Measurements from ENCODE around the gene KCTD4. TPM values are rescaled to one million over a fixed set of nuclear protein-coding genes. Genes with fewer than 3 reads are reported as not detected.

The KCTD4 gene
- total RNA-seq, 4 donors from 2014 or later: not detected

- no peaks in the 10 kb centered on the region for H3K27me3 ChIP-seq
- no peak overlapping the region for H3K4me3 ChIP-seq
- intact Hi-C loops (cut with DNase I; ENCODE audit: low total_unique reads): no loop called here
- DNase-seq: no peak
- peaks cover 0 to 6% of the 10 kb centered on the region in 2 donors for H3K4me1 ChIP-seq
- no peaks in the 10 kb centered on the region for H3K36me3 ChIP-seq
- no peaks in the 10 kb centered on the region for H3K9me3 ChIP-seq
- H3K27ac ChIP-seq: peak overlapping the region; percentile 54 to 63
- TF ChIP-seq CTCF (IDR thresholded peaks at IDR 0.05): no peak
- no peak for TF ChIP-seq POLR2A (IDR thresholded peaks at IDR 0.05)
Measured at GRCh38 chr13:45207319-45207718, 6.5 kb upstream of the KCTD4 start.

GRCh38 chr13:45206340-45206739, 5.5 kb upstream of the KCTD4 start:
- Histone ChIP-seq H3K36me3 (no peaks in the 10 kb centered on the region), H3K4me1 (peaks cover 0 to 6% of the 10 kb centered on the region in 2 donors), H3K27me3 (no peaks in the 10 kb centered on the region), H3K4me3 (no peak overlapping the region), H3K27ac (peak overlapping the region; percentile 54 to 63), H3K9me3 (no peaks in the 10 kb centered on the region)
- TF ChIP-seq CTCF (IDR thresholded peaks at IDR 0.05): no peak
- no peak for TF ChIP-seq POLR2A (IDR thresholded peaks at IDR 0.05)
- intact Hi-C loops (cut with DNase I; ENCODE audit: low total_unique reads): no loop called here
- no peak for DNase-seq

- Histone ChIP-seq H3K27me3 (no peaks in the 10 kb centered on the region), H3K4me1 (peaks cover 0 to 6% of the 10 kb centered on the region in 2 donors), H3K4me3 (no peak overlapping the region), H3K36me3 (no peaks in the 10 kb centered on the region), H3K9me3 (no peaks in the 10 kb centered on the region), H3K27ac (no peak overlapping the region)
- TF ChIP-seq POLR2A (IDR thresholded peaks at IDR 0.05) (no peak), CTCF (IDR thresholded peaks at IDR 0.05) (no peak)
- intact Hi-C loops (cut with DNase I; ENCODE audit: low total_unique reads): no loop called here
- DNase-seq: no peak
Measured at GRCh38 chr13:45205124-45205523, 4.3 kb upstream of the KCTD4 start.

- Histone ChIP-seq H3K9me3 (no peaks in the 10 kb centered on the region), H3K36me3 (no peaks in the 10 kb centered on the region), H3K27me3 (no peaks in the 10 kb centered on the region), H3K27ac (no peak overlapping the region), H3K4me3 (no peak overlapping the region), H3K4me1 (no peaks in the 10 kb centered on the region)
- intact Hi-C loops (cut with DNase I; ENCODE audit: low total_unique reads): loop anchor here (2.0 kb wide), 1 partner anchor 33 kb away; no protein-coding TSS in a partner anchor
- DNase-seq: no peak
- TF ChIP-seq CTCF (IDR thresholded peaks at IDR 0.05) (no peak), POLR2A (IDR thresholded peaks at IDR 0.05) (no peak)
Measured at GRCh38 chr13:45199711-45200110, 1.1 kb downstream of the KCTD4 start.

GRCh38 chr13:45198924-45199323, 1.9 kb downstream of the KCTD4 start:
- Histone ChIP-seq H3K36me3 (no peaks in the 10 kb centered on the region), H3K4me1 (no peaks in the 10 kb centered on the region), H3K27me3 (no peaks in the 10 kb centered on the region), H3K9me3 (no peaks in the 10 kb centered on the region), H3K27ac (no peak overlapping the region), H3K4me3 (no peak overlapping the region)
- no peak for TF ChIP-seq POLR2A (IDR thresholded peaks at IDR 0.05)
- no peak for TF ChIP-seq CTCF (IDR thresholded peaks at IDR 0.05)
- intact Hi-C loops (cut with DNase I; ENCODE audit: low total_unique reads): loop anchor here (2.0 kb wide), 1 partner anchor 34 kb away; no protein-coding TSS in a partner anchor
- no peak for DNase-seq
